H1 (cell line): Measurements from ENCODE around the gene RABL6. TPM values are rescaled to one million over a fixed set of nuclear protein-coding genes. Genes with fewer than 3 reads are reported as not detected.

Source experiments
- CTCF ChIA-PET: fragments of 300-600 bp; sonication (Branson Sonifier 250); formaldehyde crosslinking; loops from one replicate; lab custom pipeline; 2021; ENCODE audit not compliant: partially characterized antibody; lab: Charles Lee
- POLR2A ChIA-PET: fragments of 300-600 bp; sonication (Branson Sonifier 250); formaldehyde crosslinking; loops from one replicate; lab custom pipeline; 2021; ENCODE audit warnings: inconsistent platforms; ENCODE audit not compliant: partially characterized antibody; lab: Charles Lee
- DNase-seq, 2 experiments: peaks; one replicate each; pipeline versions ENCODE4 v3.0.0 to v3.0.0-alpha.2; 2010 to 2022; ENCODE audit warnings: low spot score in 2 of 2, low read depth in 1 of 2, mixed read lengths in 1 of 2
- FAIRE-seq: peaks from 2 replicates; lab custom pipeline; 2011; peaks lifted over from hg19 to GRCh38; lab: Jason Lieb, UNC
- H2AFZ ChIP-seq: 2 replicates; pipeline ENCODE4 v1.8.1; 2012; ENCODE audit warnings: low read length, inconsistent platforms
- H2AK5ac ChIP-seq: 2 replicates; pipeline ENCODE4 v1.6.1; 2013; ENCODE audit warnings: low read depth, low read length
- H2BK120ac ChIP-seq: replicated peaks from 2 replicates; pipeline ENCODE3; 2013; ENCODE audit warnings: low read depth, low read length, inconsistent platforms
- H2BK12ac ChIP-seq: 2 replicates; pipeline ENCODE4 v1.6.1; 2013; ENCODE audit warnings: low read depth, low read length
- H2BK15ac ChIP-seq: 2 replicates; pipeline ENCODE4 v1.6.1; 2013; ENCODE audit warnings: low read length
- H2BK20ac ChIP-seq: 2 replicates; pipeline ENCODE4 v1.6.1; 2013; ENCODE audit warnings: low read length
- H2BK5ac ChIP-seq: 2 replicates; pipeline ENCODE4 v1.6.1; 2013; ENCODE audit warnings: low read depth, low read length
- H3K14ac ChIP-seq: 2 replicates; pipeline ENCODE4 v1.6.1; 2013; ENCODE audit warnings: inconsistent platforms; ENCODE audit not compliant: insufficient read length
- H3K18ac ChIP-seq: 2 replicates; pipeline ENCODE4 v1.6.1; 2013; ENCODE audit warnings: low read length; ENCODE audit errors: extremely low read depth
- H3K23ac ChIP-seq: 2 replicates; pipeline ENCODE4 v1.6.1; 2013; ENCODE audit warnings: inconsistent platforms; ENCODE audit not compliant: insufficient read length
- H3K23me2 ChIP-seq: 2 replicates; pipeline ENCODE4 v1.6.1; 2013; ENCODE audit warnings: low read depth, low read length
- H3K27ac ChIP-seq: 2 replicates; pipeline ENCODE4 v1.6.1; 2011; ENCODE audit warnings: low read depth, low read length, inconsistent platforms
- H3K27me3 ChIP-seq, 4 experiments: replicated peaks in 1 of 4; 1 replicate in 1 of 4; 2 replicates in 3 of 4; pipeline versions ENCODE4 v1.6.1 to v1.8.1; 2011 to 2013; ENCODE audit warnings: low read length in 3 of 4, mild to moderate bottlenecking in 3 of 4, inconsistent platforms in 2 of 4, mixed read lengths in 2 of 4, moderate library complexity in 1 of 4; ENCODE audit not compliant: control insufficient read depth in 3 of 4, insufficient read depth in 3 of 4; ENCODE audit errors: extremely low read depth in 1 of 4
- H3K36me3 ChIP-seq, 4 experiments: 2 replicates each; pipeline versions ENCODE4 v1.6.1 to v1.8.1; 2011 to 2013; ENCODE audit warnings: mild to moderate bottlenecking in 4 of 4, low read length in 3 of 4, moderate library complexity in 2 of 4, control low read depth in 1 of 4, inconsistent platforms in 1 of 4; ENCODE audit not compliant: insufficient read depth in 4 of 4, control insufficient read depth in 2 of 4
- H3K4ac ChIP-seq: replicated peaks from 2 replicates; pipeline ENCODE3; 2013; ENCODE audit warnings: low read length, low read depth, mixed read lengths, inconsistent platforms; ENCODE audit not compliant: insufficient read length
- H3K4me1 ChIP-seq, 4 experiments: replicated peaks in 1 of 4; 1 replicate in 1 of 4; 2 replicates in 3 of 4; pipeline versions ENCODE4 v1.6.1 to v1.8.1; 2011 to 2013; ENCODE audit warnings: low read length in 3 of 4, inconsistent platforms in 2 of 4, mixed read lengths in 1 of 4; ENCODE audit not compliant: insufficient read depth in 4 of 4, control insufficient read depth in 3 of 4
- H3K4me2 ChIP-seq, 2 experiments: 2 replicates each; pipeline versions ENCODE4 v1.6.1 to v1.8.1; 2011 to 2013; ENCODE audit warnings: low read depth in 2 of 2, low read length in 2 of 2, control low read depth in 1 of 2, inconsistent platforms in 1 of 2, mild to moderate bottlenecking in 1 of 2; ENCODE audit not compliant: insufficient read depth in 1 of 2
- H3K4me3 ChIP-seq, 4 experiments: fragments of 200-600, 300-600 bp in 1 of 4; sonication (generic), shearing (Covaris generic), sonication (Bioruptor Twin) in 1 of 4; 2 replicates each; pipeline versions ENCODE4 v1.5.1 to v1.8.1; 2011 to 2016; ENCODE audit warnings: low read length in 4 of 4, low read depth in 3 of 4, control low read depth in 2 of 4, inconsistent platforms in 2 of 4, mild to moderate bottlenecking in 2 of 4, mixed read lengths in 1 of 4, moderate library complexity in 1 of 4; ENCODE audit not compliant: insufficient read depth in 2 of 4; ENCODE audit errors: extremely low read depth in 1 of 4
- H3K56ac ChIP-seq: replicated peaks from 2 replicates; pipeline ENCODE3; 2013; ENCODE audit warnings: low read depth, mild to moderate bottlenecking, mixed read lengths, low read length, inconsistent platforms; ENCODE audit not compliant: insufficient read length
- H3K79me1 ChIP-seq: 2 replicates; pipeline ENCODE4 v1.6.1; 2013; ENCODE audit warnings: low read depth, low read length, control low read depth
- H3K79me2 ChIP-seq, 2 experiments: 2 replicates each; pipeline versions ENCODE4 v1.6.1 to v1.8.1; 2012 to 2013; ENCODE audit warnings: low read length in 2 of 2, mild to moderate bottlenecking in 2 of 2, inconsistent platforms in 1 of 2; ENCODE audit not compliant: insufficient read depth in 2 of 2, control insufficient read depth in 1 of 2
- H3K9ac ChIP-seq, 4 experiments: replicated peaks in 1 of 4; 1 replicate in 1 of 4; 2 replicates in 3 of 4; pipeline versions ENCODE4 v1.6.1 to v1.8.1; 2011 to 2013; ENCODE audit warnings: low read depth in 3 of 4, low read length in 3 of 4, control low read depth in 2 of 4, mild to moderate bottlenecking in 2 of 4, moderate library complexity in 2 of 4, inconsistent platforms in 1 of 4; ENCODE audit errors: extremely low read depth in 1 of 4
- H3K9me3 ChIP-seq, 2 experiments: 2 replicates each; pipeline versions ENCODE4 v1.6.1 to v1.8.1; 2012 to 2013; ENCODE audit warnings: mild to moderate bottlenecking in 2 of 2, moderate library complexity in 2 of 2, control low read depth in 1 of 2, inconsistent platforms in 1 of 2, low read depth in 1 of 2, low read length in 1 of 2, mixed read lengths in 1 of 2; ENCODE audit not compliant: insufficient read depth in 2 of 2
- H4K20me1 ChIP-seq, 2 experiments: replicated peaks in 1 of 2; 2 replicates each; pipeline versions ENCODE3 to v1.8.1; 2011 to 2013; ENCODE audit warnings: inconsistent platforms in 2 of 2, low read length in 2 of 2, mild to moderate bottlenecking in 1 of 2; ENCODE audit not compliant: insufficient read depth in 2 of 2, control insufficient read depth in 1 of 2
- H4K5ac ChIP-seq: 2 replicates; pipeline ENCODE4 v1.6.1; 2013; ENCODE audit warnings: low read length, low read depth, mixed read lengths, inconsistent platforms; ENCODE audit not compliant: insufficient read length
- H4K8ac ChIP-seq: 2 replicates; pipeline ENCODE4 v1.8.0; 2013; ENCODE audit warnings: mild to moderate bottlenecking, moderate library complexity, low read length, inconsistent platforms; ENCODE audit not compliant: insufficient read depth; ENCODE audit errors: extremely low read depth
- H4K91ac ChIP-seq: replicated peaks from 2 replicates; pipeline ENCODE3; 2013; ENCODE audit warnings: low read length, mixed read lengths, inconsistent platforms; ENCODE audit not compliant: insufficient read length
- KDM4A ChIP-seq: IDR thresholded peaks from one replicate; pipeline ENCODE4 v1.7.1; 2012; ENCODE audit warnings: low read depth, mild to moderate bottlenecking, moderate library complexity, low read length, inconsistent platforms; ENCODE audit not compliant: severe bottlenecking
- MAFK ChIP-seq: IDR thresholded peaks from 2 replicates; pipeline ENCODE4 v1.6.1; 2012; ENCODE audit warnings: low read depth, mild to moderate bottlenecking, improper control_type of control experiment, low read length
- PHF8 ChIP-seq: fragments of 200-600 bp; sonication (generic); conservative IDR thresholded peaks from 2 replicates; pipeline ENCODE4 v1.7.1; 2012; ENCODE audit warnings: low read depth, mild to moderate bottlenecking, inconsistent platforms, low read length, moderate library complexity
- SIN3A ChIP-seq, 2 experiments: IDR thresholded peaks in 1 of 2; conservative IDR thresholded peaks in 1 of 2; 2 replicates each; pipeline ENCODE4 v1.6.1; 2011 to 2012; ENCODE audit warnings: low read length in 2 of 2, improper control_type of control experiment in 1 of 2, low read depth in 1 of 2, mild to moderate bottlenecking in 1 of 2
- SIX5 ChIP-seq: IDR thresholded peaks from 2 replicates; pipeline ENCODE4 v1.6.1; 2011; ENCODE audit warnings: mild to moderate bottlenecking, low read depth, low read length
- WGBS, 2 experiments: shearing (Covaris generic) in 1 of 2; methylation state at CpG; one replicate each; pipeline versions ENCODE4 v1.1.6 to v1.1.7; 2013 to 2015; ENCODE audit warnings: low lambda C conversion rate in 2 of 2, mixed read lengths in 2 of 2, inconsistent platforms in 1 of 2, low coverage in 1 of 2, missing lambda C conversion rate in 1 of 2; ENCODE audit not compliant: insufficient replicate concordance in 2 of 2, insufficient coverage in 1 of 2, insufficient read length in 1 of 2; ENCODE audit errors: extremely low coverage in 1 of 2, missing lambda C conversion rate in 1 of 2; 5-methylcytosine and 5-hydroxymethylcytosine counted together
- polyA plus RNA-seq, 7 experiments: library from polyadenylated mRNA; depleted of rRNA in 3 of 7; stranded (reverse) in 5 of 7; unstranded in 2 of 7; fragments of >200 nt in 5 of 7; fragments of 200-250 nt in 2 of 7; gene quantifications; 1 replicate in 5 of 7; 2 replicates in 1 of 7; 4 replicates in 1 of 7; pipeline versions ENCODE4 v1.2.1 to v1.2.3, GENCODE V29; 2011 to 2013; ENCODE audit warnings: missing spikeins in 2 of 7, mixed read lengths in 2 of 7
- total RNA-seq: library from RNA; stranded (reverse); fragmentation: NEBNext Ultra II Directional; extraction: Animal tissue kit (Norgen Biotek cat#: 25700); gene quantifications from 2 replicates; pipeline ENCODE4 v1.2.1, GENCODE V29; 2021
- TF ChIP-seq, protein P1 (sequence below): IDR thresholded peaks from 2 replicates; pipeline ENCODE4 v1.6.1; 2012; ENCODE audit warnings: inconsistent platforms
- TF ChIP-seq, protein P2 (sequence below): IDR thresholded peaks from 2 replicates; pipeline ENCODE4 v1.6.1; 2011; ENCODE audit warnings: low read depth, mild to moderate bottlenecking, low read length; ENCODE audit not compliant: insufficient read depth
- TF ChIP-seq, protein P3 (sequence below): IDR thresholded peaks from 2 replicates; pipeline ENCODE4 v1.6.1; 2012; ENCODE audit warnings: inconsistent platforms

Gene RABL6
- total and polyA plus RNA-seq, 2 of the 8 experiments (the other 6 are each of a cell fraction or from before 2014, with no cell fraction given): 70.1 to 130 TPM

DNA sequence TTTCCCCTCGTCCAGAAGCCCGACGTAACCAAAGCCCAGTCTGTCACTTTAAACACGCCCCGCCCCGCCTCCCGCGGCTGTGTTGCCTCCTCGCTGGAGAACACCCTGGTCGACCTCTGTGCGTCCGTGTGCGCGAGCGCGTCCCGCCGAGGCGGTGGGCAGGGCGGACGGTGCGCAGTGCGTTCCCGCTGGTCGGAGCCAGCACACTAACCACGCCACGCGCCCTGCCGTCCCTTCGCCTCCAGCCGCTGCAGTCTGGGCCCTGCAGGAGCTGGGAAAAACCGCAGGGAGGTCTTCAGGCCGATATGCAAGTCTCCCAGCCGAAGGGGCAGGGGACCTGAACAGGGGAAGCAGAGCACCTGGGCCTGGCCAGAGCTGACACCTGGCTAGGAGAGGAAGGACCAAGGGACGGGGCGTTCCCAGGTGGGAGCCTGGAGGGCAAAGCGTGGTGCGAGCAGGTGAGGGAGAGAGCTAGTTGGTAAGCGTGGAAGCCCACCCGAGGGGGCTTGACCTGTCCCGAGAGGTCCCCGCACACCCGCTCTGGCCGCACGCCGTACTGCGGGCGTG, 40.2 kb downstream of the RABL6 start:
- H3K27me3 ChIP-seq: peaks cover 2 to 12% (median 7%) of the 10 kb centered on the region in 4 experiments; a peak in 6 of 7 replicates
- ChIA-PET CTCF (interaction anchor here (0.6 to 2.6 kb wide), 9 partner anchors 29 to 745 kb away, joined by 3 to 7 read pairs (median 5); partner anchors contain the start of genes C8G and FBXW5), POLR2A (interaction anchor here (0.7 to 20.5 kb wide), 22 partner anchors 9 to 231 kb away, joined by 3 to 248 read pairs (median 4); partner anchors contain the start of genes CLIC3, FBXW5, MAMDC4 and RABL6)
- WGBS, 2 experiments: 4% methylated on average over 39 of the region's 48 CpGs; no CpG with 5 or more reads in 1 of the 2 experiments
- peak overlapping the region; percentile 33 to 65 (median 52) for H3K9ac ChIP-seq
- H3K4me3 ChIP-seq: peak overlapping the region; percentile 81 to 89 (median 83)
- H4K8ac ChIP-seq: peak overlapping the region; percentile 83
- H3K36me3 ChIP-seq: peaks cover 0 to 7% (median 3%) of the 10 kb centered on the region in 4 experiments; a peak in 4 of 8 replicates
- no peak overlapping the region for H2AFZ ChIP-seq
- DNase-seq: peak in 1 of 2 experiments; percentile 89
- H3K4ac ChIP-seq: peak overlapping the region; percentile 100
- H3K79me2 ChIP-seq: no peaks in the 10 kb centered on the region
- H3K4me1 ChIP-seq: peaks cover 0 to 18% (median 9%) of the 10 kb centered on the region in 4 experiments; a peak in 5 of 7 replicates
- H2AK5ac ChIP-seq: no peak overlapping the region
- peak overlapping the region; percentile 75 to 88 for H3K4me2 ChIP-seq
- peaks cover 13% of the 10 kb centered on the region for H3K23me2 ChIP-seq
- H4K5ac ChIP-seq: peak overlapping the region; percentile 46
- H2BK5ac ChIP-seq: peak overlapping the region; percentile 98
- peak overlapping the region; percentile 43 for H2BK120ac ChIP-seq
- H4K91ac ChIP-seq: peak overlapping the region; percentile 100
- H4K20me1 ChIP-seq: peaks cover 7% of the 10 kb centered on the region in 2 experiments
- peak overlapping the region; percentile 52 for H3K18ac ChIP-seq
- no peaks in the 10 kb centered on the region; the same call in 1 of the 2 replicates for H3K79me1 ChIP-seq
- peak overlapping the region; percentile 60; the same call in 1 of the 2 replicates for H2BK12ac ChIP-seq
- no peak for FAIRE-seq
- H3K9me3 ChIP-seq: no peaks in the 10 kb centered on the region; a peak in 1 of 4 replicates
- H3K14ac ChIP-seq: peak overlapping the region; percentile 80
- no peak overlapping the region for H3K23ac ChIP-seq
- TF ChIP-seq SIN3A (conservative IDR thresholded peaks at IDR 0.05 in 1 of 2, IDR thresholded peaks at IDR 0.05 in 1 of 2; ENCODE audit: low read depth in 1 of 2, low read length in 2 of 2) (0 out of 4 replicates have a peak, but pooled peaks of 1 of the 2 experiments have one; percentile 53), SIX5 (no peak), MAFK (no peak), KDM4A (peak; percentile 44), PHF8 (peak; percentile 17)
- TF ChIP-seq, protein P1, sequence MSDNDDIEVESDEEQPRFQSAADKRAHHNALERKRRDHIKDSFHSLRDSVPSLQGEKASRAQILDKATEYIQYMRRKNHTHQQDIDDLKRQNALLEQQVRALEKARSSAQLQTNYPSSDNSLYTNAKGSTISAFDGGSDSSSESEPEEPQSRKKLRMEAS: peak; percentile 17; the same call in 1 of the 2 replicates
- TF ChIP-seq, protein P2, sequence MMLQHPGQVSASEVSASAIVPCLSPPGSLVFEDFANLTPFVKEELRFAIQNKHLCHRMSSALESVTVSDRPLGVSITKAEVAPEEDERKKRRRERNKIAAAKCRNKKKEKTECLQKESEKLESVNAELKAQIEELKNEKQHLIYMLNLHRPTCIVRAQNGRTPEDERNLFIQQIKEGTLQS: no peak
- TF ChIP-seq, protein P3, sequence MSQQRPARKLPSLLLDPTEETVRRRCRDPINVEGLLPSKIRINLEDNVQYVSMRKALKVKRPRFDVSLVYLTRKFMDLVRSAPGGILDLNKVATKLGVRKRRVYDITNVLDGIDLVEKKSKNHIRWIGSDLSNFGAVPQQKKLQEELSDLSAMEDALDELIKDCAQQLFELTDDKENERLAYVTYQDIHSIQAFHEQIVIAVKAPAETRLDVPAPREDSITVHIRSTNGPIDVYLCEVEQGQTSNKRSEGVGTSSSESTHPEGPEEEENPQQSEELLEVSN: no peak; the same call in none of the 2 replicates
- no peak overlapping the region for H3K27ac ChIP-seq
- H2BK15ac ChIP-seq: peak overlapping the region; percentile 81; the same call in 1 of the 2 replicates
- no peak overlapping the region for H2BK20ac ChIP-seq
- H3K56ac ChIP-seq: peak overlapping the region; percentile 71
